Stimulated activated CD8-positive, alpha-beta memory T cell treated with anti-CD3 and anti-CD28 coated beads, Interleukin-12 subunit alpha, Interleukin-12 subunit beta, amount 100 ng/mL, for 4 hours (primary cell): ENCODE data around the gene WDR33.
"Not testable (repeated sequence)": the region's sequence is repeated elsewhere in the genome, so short reads cannot be mapped to it uniquely, and the experiment has no call there.

Source experiments
- DNase-seq: peaks from one replicate; pipeline ENCODE4 v3.0.0-alpha.2; 2020; ENCODE audit warnings: low read depth

WDR33 gene

DNA sequence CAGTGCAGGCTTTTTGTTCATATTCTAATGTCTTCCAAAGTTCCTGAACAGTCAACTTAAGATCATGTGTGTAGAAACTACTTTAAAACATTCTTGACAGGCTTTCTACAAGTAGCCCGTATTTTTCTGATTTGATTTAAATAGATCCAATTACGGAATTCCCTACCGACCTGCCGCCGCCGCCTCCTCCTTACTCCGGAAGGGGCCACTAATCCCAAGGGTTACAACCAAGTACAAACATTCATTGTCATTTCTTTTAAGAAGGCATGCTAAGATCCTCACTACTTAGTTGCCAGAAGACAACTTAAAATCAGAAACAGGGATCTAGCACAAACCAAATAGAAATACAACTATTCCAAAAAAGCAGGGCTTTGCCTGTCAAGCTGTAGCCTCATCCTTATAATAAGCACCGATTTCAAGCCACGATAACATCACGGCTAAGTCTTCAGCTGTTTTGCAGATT lies 784 bp downstream of the WDR33 start:
- no peak for DNase-seq

DNA sequence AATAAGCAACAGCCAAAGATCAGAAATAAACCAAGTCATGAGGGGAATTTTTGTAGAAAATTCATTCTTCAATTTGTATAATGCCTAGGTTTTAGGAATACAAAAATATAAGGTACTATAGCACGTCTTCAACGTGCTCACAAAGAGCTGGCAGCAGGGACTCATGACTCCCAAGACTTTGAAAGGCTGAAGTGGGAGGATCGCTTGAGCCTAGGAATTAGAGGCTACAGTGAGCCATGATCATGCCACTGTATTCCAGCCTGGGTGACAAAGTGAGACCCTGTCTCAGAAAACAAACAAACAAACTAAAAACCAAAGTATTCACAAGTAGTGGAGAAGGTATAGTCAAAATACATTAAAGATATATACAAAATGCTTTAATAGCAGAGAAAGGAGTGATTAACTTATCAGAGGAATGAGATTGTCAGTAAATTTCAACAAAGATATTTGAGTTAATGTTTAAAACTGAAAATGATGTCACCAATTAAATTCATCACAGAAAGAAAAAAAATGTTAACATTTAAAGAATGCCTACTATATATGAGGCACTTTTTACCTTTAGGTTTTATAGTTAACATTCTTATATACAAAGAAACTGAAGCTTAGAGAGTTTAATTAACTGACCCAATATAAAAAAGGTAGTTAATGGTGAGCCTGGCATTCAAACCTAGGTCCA lies 3.2 kb downstream of the WDR33 start:
- DNase-seq, result no peak

DNA sequence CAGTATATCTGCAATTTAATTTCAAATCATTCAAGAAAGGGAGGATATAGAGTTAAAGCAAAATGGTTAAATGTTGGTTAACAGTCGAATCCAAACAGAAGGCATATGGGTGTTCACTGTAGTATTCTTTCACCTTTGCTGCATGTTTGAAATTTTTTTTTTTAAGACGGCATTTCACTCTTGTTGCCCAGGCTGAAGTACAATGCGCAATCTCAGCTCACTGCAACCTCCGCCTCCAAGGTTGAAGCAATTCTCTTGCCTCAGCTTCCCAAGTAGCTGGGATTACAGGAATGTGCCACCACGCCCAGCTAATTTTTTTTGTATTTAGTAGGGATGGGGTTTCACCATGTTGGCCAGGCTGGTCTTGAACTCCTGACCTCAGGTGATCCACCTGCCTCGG lies 4.1 kb downstream of the WDR33 start:
- not testable (repeated sequence) for DNase-seq

DNA sequence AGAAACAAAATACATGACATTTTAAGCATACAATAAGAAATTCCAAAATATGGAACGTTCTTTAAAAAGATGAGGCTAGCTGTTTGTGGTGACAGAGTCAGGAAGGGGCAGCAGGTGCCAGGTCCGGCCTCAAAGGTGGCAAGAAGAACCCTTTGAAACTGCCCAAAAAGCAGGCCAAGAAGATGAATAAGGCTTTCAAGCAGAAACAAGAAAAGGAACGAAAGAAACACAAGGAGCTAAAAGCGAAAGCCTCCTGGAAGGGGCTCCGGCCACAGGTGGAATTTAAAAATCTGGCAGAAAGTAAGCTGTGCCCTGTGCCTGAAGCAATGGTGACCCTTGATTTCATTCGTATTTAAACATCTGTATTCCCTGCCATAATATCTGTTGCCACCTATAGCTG lies 5.5 kb downstream of the WDR33 start:
- no peak for DNase-seq

DNA sequence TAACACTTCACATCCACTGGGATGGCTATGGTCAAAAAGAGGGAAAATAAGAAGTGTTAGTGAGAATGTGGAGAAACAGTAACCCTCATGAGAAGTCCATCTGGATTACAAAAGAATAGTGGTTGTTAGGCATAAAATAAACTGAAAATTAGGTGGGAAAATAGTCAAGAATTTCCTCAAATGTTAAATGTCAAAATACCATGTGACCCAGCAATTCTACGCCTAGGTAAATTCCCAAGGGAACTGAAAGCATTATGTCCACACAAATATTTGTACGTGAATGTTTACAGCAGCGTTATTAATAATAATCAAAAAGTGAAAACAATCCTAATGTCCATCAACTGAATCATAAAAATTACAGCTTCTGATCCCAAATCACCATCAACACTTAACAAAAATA lies 11.0 kb downstream of the WDR33 start:
- DNase-seq, result no peak

DNA sequence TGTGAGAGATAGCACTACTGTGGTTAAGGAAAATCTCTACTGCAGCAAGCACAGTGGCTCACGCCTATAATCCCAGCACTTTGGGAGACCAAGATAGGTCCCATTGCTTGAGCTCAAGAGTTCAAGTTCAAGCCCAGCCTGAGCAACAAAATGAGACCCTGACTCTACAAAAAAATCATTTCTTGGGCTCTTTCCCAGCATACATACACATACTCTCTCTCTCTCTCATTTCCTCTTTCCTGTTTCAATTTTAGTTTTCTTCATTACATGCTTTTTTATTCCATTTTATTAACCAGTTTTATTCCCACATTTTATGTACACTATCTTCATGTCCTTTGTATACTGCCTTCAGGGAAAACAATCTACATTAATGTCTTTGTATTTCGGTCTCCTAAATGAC lies 14.6 kb downstream of the WDR33 start:
- no peak for DNase-seq

DNA sequence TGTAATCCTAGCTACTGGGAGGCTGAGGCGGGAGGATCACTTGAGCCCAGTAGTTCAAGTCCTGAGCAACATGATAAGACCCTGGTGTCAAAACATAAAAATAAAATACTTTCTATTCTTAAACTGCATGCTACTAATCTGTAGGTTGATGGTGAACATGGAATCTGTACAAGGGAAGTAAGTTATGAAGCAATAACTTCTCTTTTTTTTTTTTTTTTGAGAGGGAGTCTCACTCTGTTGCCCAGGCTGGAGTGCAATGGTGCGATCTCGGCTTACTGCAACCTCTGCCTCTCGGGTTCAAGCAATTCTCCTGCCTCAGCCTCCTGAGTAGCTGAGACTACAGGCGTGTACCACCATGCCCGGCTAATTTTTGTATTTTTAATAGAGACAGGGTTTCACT lies 16.1 kb downstream of the WDR33 start:
- DNase-seq, result not testable (repeated sequence)

DNA sequence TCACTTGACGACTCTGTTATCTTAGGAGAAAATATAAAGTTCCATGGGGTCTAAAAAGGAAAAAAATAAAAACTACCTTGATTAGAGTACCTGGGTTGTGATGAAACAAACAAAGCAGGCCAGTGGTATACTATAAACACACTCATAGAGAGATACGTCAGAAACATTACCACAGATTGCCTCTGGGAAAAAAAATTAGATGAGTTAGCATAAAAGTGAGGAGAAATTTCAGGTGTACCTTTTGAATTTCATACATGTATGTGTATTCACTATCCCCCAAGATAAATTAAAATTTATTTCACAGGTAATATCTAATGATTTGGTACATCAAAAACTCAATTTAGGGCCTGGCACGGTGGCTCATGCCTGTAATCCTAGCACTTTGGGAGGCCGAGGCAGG lies 18.2 kb downstream of the WDR33 start:
- no peak for DNase-seq

DNA sequence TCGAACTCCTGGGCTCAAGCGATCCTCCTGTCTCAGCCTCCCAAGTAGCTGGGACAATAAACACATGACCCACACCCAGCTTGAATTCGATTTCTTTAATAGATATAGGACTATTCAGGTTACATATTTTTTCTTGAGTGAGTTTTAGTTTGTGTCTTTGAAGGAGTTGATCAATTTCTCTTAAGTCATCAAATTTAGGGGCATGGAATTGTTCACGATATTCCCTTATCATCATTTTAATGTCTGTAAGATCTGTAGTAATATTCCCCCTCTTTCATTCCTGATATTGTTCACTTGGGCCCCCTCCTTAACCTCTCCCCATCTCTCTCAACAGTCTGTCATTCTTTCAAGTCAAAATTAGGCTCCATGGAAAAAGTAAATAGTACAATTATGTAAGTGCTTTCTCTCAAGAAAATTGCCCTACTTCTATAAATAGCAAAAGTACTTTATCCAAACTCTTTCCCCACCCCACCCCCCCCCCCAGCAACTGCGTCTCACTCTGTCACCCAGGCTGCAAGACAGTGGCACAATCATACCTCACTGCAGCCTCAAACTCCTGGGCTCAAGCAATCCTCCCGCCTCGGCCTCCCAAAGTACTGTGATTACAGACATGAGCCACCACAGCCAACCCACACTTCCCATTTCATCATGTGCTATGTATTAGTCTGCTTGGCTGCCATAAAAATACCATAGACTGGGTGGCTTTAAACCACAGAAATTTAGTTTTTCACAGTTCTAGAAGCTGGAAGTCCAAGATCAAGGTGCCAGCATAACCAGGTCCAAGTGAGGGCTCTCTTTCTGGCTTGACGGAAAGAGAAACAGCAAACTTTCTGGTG lies 20.1 kb downstream of the WDR33 start:
- DNase-seq, result no peak

DNA sequence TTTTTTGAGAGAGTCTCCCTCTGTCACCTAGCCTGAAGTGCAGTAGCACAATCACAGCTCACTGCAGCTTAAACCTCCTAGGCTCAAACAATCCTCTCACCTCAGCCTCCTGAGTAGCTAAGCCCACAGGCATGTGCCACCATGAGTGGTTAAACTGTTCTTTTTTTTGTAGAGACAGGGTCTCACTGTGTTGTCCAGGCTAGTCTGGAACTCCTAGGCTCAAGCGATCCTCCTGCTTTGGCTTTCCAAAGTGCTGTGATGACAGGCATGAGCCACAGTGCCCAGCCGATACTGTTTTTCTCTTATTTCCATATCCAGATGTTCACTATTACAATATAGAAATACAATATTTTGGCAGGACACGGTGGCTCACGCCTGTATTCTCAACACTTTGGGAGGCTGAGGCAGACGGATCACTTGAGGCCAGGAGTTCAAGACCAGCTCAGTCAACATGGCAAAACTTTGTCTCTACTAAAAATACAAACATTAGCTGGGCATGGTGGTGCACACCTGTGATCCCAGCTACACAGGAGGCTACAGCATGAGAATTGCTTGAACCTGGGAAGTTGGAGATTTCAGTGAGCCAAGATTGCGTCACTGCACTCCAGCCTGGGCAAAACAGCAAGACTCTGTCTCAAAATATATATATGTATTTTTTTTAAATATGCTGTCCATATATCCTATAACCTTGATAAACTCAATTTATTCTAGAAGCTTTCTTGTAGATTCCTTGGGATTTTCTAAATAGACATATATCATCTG lies 24.7 kb downstream of the WDR33 start:
- DNase-seq, result no peak

DNA sequence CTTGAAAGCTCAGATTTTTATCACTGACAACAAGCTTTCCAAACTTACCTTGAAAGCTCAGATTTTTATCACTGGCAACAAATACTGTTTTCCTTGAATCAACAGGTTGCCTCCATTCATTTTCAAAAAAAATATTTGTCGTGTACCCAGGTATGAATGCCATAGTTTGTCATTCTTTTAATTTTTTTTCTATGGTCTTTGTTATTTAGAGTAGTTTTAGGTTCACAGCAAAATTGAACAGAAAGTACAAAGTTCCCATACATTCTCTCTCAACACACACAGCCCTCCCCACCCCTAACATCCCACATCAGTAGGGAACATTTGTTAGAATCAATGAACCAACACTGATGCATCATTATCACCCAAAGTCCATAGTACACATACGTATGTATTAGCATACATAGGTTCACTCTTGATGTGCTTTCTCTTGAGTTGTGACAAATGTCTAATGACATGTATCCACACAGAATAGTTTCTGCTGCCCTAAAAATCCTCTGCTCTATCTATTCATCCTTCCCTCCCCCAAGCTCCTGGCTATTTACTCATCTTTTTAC lies 25.9 kb downstream of the WDR33 start:
- no peak for DNase-seq

DNA sequence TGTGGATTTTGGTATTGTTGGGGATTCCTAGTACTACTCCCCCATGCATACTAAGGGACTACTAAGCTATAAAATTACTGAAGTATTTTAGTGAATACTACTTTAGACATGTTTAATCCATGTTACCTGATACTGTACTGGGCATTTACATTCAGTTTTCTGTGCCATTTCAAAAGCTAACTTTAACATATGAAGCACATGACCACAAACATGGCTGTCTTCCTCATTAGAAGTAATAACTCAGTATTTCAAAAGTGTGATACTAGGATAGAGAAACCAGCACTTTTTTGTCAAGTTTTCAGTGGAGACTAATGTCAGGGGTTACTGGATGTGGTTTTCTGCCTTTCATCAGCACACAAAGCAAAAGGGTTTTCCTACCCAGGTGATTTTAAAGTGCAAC lies 27.9 kb downstream of the WDR33 start:
- no peak for DNase-seq

DNA sequence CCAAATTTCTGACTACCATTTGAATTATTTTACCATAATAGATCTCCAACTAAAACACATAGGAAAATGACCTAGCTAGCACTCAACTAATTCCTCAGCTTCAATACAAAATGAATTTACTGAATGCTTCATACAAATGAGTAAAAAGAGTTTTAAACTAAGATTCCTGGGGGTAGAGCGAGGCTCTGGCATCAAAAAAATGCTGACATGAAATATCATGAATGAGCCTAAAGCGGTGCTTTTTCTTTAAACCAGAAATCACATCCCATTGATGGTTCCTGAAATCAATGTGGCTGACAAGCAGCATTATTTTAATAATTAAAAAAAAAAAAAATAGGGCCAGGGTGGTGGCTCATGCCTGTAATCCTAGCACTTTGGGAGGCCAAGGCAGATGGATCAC lies 32.1 kb downstream of the WDR33 start:
- no peak for DNase-seq

DNA sequence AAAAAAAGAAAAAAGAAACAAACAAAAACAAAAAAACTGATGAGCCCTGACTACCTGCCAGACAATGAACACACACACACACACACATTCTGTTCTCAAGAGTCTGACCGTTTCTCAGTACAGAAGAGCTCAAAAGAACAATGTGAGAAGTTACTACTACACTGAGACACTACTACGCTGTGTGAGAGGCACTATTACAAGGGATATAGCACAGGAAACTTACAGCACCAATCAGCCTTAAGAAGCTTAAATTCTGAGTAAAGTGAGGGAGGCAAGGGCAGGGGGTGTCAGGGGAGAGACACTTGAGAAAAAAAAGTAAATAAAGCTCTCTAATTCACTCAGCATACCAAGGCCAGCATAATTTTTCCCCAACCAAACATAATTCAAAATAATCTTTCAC lies 32.5 kb downstream of the WDR33 start:
- DNase-seq, result no peak

DNA sequence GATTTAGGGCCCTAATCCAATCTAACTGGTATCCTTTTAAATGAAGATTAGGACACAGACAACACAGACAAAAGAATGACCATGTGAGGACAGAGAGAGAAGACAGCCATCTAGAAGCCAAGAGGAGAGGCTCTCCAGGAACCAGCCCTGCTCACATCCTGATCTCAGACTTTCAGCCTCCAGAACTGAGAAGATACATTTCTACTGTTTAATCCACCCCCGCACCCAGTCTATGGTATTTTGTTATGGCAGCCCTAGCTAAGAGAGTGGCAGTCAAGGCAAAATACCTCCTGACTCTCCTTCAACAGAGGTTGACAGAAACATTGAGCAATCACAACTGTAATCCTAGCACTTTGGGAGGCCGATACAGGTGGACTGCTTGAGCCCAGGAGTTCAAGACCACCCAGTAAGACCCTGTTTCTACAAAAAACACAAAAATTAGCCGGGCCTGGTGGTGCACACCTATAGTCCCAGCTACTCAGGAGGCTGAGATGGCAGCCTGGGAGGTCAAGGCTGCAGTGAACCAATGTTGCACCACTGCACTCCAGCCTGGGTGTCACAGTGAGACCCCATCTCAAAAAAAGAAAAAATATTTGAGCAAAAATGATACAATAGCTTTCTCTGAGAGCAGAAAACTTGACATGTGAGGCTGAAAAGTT lies 34.7 kb downstream of the WDR33 start:
- no peak for DNase-seq

DNA sequence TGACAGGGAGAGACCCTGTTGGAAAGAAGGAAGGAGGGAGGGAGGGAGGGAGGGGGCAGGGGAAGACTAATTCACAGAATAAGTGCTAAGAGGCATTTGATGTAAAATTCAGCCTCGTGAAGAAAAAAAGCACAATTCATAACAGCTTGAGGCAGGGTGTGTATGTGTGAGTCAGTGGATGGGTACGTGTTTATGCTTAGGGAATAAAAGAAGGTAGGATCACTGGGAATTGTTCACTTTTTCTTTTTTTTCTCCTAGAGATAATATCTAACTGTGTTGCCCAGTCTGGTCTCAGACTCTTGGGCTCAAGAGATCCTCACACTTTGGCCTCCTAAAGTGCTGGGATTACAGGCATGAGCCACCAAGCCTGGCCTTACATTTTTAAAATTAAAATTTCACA lies 39.2 kb downstream of the WDR33 start:
- no peak for DNase-seq

DNA sequence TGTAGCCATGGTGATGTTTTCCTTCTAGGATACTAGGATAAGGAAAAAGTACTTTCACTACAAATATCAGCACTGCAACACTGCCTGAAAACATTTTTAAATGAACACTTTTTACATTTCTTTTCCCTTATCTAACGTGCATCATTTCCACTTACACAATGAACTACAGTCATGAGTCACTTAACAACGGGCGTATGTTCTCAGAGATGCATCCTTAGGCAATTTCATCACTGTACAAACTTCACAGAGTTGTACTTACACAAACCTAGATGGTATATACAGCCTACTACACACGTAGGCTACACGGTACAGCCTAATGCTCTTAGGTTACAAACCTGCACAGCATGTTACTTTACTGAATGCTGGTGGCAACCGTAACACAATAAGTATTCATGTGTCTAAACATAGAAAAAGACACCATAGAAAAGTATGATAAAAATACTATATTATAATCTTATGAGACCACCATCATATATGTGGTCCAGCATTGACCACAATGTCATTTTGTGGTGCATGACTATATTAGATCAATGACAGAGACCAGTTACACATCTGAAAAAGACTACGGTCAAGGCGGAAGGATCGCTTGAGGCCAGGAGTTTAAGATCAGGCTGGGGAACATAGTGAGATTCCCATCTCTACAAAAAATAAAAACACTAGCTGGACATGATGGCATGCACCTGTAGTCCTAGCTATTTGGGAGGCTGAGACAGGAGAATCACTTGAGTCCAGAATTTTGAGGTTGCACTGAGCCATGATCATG lies 39.8 kb downstream of the WDR33 start:
- no peak for DNase-seq

DNA sequence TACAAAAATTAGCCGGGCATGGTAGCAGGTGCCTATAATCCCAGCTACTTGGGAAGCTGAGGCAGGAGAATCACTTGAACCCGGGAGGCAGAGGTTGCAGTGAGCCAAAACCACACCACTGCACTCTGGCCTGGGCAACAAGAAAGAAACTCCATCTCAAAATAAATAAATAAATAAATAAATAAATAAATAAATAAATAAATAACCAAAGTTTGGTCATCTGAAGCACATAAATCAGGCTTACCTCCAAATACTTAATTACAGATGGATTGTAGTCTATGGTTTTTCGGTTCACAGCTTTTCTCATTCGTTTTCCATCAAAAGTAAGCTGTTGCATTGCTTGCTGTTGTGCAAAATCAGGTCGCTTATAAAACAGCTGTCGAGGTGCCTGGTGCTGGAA lies 40.4 kb downstream of the WDR33 start:
- not testable (repeated sequence) for DNase-seq

DNA sequence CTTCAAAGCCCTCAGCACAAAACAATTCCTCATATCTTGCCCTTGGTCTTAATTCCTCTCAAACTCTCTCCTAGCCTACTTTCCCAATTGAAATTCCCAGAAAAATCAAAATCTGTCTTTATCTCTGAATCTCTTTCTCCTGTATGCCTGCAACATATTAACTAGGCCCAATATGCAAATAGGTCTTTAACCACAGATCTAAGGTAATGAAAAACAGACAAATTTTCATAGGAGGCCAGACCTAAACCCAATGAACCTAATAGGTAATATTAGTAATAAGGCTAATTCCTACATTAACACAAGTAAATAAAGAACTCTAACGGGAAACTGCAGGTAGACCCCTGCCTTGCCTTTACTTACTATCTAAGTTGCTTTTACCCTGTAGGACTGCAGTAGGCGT lies 41.4 kb downstream of the WDR33 start:
- DNase-seq, result no peak

DNA sequence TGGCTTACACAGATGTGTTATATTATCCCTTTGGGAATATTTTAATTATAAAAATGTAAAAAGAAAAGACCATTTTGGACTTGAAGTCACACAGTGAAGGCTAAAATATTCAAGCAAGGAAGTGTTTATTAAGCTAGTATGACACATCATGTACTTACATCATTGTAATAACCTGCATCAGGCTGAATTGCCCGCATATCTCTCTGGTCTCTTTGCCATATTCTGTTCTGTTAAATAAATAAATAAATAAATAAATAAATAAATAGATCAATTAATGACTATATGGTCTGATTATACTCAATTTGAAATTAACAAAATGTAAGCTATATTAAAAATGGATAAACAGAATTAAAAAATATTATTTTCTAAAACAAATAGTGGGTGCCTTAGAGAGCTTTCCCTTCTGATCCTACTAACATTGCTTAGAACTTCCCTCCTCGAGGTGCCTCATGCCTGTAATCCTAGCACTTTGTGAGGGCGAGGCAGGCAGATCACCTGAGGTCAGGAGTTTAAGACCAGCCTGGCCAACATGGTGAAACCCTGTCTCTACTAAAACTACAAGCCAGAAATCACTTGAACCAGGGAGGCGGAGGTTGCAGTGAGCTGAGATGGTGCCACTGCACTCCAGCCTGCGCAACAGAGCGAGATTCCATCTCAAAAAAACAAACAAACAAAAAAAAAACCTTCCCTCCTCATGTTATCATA lies 42.0 kb downstream of the WDR33 start:
- no peak for DNase-seq

DNA sequence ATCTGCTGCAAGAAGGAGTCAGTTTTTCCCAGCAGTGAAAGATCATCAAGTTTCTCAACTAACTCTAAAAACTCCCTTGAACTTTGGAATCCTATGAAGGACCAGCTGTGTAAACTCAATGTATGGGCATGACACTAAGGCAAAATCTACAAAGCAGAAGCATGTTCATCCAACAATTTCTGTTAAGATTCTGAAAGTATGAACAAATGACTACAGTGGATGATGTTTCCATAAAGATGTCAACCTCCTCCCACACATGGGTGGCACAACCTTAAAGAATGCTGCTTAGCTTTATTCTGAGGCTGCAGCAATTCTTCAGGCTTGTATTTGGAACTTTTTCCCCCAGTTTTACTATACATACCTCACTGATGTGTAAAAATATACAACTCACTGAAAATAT lies 47.2 kb downstream of the WDR33 start:
- DNase-seq, result no peak
